ENCODE measurements around the gene MEIKIN.
"Not testable (repeated sequence)": the region's sequence is repeated elsewhere in the genome, so short reads cannot be mapped to it uniquely, and the experiment has no call there.

MEIKIN gene

GRCh38 chr5:131796793-131797693 lies 148.4 kb downstream of the MEIKIN start, which contains the start of gene FNIP1:
TSS of gene FNIP1 (minus strand) at chr5:131797017. CDS start at chr5:131796921, 96 bp downstream.
- peak; percentile 99 for DNase-seq

DNA sequence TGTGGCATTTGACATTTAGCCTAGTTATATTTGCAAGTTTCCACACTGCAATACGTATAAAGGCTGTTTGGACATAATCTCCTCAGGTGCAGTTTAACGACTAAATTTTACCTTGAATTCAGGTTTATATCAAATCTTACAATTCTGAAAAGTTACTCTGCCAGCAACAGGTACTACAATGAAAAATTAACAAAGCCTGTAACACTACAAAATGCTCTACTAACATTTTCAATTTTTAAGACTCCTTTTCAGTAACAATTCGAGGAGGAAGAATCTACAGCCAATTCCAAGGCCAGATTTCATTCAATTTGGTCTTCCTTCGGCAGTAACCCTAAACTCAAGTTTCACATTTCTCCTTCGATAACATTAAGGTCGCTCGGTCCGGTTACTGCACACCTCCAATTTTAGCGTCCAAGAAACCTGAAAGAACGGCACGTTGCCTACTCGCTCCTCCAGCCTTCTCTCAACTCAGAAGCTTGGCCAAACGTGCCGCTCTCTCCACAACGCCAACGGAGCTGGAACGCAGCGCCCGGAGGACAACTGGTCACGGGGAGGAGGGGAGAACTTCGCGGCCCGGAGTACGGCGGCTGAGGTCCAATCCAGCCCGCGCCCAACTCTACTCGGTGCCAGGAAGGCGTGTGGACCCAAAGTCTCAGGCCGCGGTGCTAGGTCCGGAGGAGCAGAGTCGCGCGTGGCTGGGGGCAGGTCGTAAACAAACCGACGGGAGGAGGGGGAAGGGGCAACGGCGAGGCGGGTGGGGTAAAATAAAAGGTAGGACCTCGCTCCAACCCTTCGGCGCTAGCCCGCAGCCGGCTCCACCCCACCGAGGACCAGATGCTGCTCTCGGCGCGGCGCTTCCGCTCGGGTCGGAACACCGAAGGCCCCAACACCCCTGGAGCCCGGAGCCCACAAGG lies 149.3 kb downstream of the MEIKIN start:
- peak; percentile 57 for DNase-seq

- DNase-seq, result no peak
These were observed 150.2 kb downstream of the MEIKIN start for GRCh38 chr5:131795228-131795627.

DNA sequence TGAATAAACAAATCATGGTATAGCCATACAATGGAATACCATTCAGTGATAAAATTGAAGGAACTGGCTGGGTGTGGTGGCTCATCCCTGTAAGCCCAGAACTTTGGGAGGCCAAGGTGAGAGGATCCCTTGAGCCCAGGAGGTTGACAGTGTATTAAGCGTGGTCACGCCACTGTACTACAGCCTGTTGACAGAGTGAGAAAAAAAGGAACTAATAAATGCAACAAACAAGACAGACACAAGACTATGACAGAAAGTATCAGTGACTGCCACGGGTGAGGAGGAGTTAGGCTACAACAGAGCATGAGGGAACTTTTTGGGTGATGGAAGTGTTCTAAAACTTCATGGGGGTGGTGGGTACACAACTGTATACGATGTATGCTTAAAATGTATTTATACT lies 150.9 kb downstream of the MEIKIN start:
- DNase-seq, result no peak

GRCh38 chr5:131792896-131793295 lies 152.6 kb downstream of the MEIKIN start:
- no peak for DNase-seq

- no peak for DNase-seq
These were observed 153.6 kb downstream of the MEIKIN start for GRCh38 chr5:131791866-131792265.

GRCh38 chr5:131790550-131790949 lies 154.9 kb downstream of the MEIKIN start:
- no peak for DNase-seq

DNA sequence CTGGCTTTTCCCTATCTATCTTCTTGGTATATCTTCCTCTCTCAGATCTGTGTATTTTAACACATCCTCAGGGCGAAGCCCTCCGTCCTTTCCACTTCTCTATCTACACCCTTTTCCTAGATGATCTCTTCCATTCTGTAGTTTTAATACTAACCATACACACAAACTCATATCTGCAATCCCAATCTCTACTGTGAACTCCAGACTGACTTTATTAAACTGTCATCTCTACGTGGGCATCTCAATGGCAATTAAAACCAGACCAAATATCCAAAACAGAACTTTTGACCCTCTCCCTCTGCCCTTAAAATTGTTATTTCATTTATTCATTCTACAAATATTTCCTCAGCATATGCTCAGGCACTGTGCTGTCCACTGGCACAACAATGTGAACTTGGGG lies 155.7 kb downstream of the MEIKIN start:
- no peak for DNase-seq

- DNase-seq, result no peak
These were observed 157.7 kb downstream of the MEIKIN start for GRCh38 chr5:131787736-131788135.

GRCh38 chr5:131786900-131787692 lies 158.4 kb downstream of the MEIKIN start:
- DNase-seq, result no peak

GRCh38 chr5:131786036-131786435 lies 159.4 kb downstream of the MEIKIN start:
- DNase-seq, result no peak

DNA sequence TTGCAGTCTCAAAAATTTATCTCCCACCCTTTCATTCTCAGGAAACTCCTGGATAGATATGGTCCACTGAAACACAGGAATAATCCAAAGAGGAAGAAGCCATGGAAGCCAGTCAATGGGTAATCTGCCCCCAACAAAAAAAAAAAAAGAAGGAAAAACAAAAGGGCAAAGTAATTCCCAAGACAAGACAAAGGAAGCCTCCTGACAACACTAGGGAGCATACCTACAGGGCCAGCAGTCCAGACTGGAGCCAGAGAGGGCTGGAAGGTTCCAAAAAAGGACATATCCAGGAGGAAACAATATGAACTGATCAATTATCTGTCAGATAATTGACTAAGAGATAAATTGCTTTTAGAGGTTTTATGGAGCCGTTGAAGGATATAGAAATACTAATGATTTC lies 161.6 kb downstream of the MEIKIN start:
- no peak for DNase-seq

DNA sequence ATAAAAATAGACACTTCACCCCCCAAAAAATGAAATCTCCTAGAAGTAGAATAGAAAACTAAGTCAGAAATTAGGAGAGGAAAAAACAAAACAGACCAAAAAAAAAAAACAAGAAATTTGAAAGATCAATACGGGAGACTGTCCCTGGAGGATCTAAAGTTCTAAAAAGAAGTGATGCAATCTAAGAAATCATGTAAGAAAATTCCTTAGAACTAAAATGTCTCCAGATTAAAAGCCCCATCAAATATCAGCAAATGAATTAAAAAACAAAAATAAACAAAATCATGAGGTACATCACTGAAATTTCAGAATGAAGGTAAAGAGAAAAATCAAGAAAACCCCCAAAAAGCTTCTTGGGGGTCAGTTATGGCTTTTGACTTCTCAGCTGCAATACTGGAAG lies 162.1 kb downstream of the MEIKIN start:
- no peak for DNase-seq

- DNase-seq, result no peak
These were observed 162.7 kb downstream of the MEIKIN start for GRCh38 chr5:131782717-131783116.

GRCh38 chr5:131778141-131778540 lies 167.3 kb downstream of the MEIKIN start:
- not testable (repeated sequence) for DNase-seq

DNA sequence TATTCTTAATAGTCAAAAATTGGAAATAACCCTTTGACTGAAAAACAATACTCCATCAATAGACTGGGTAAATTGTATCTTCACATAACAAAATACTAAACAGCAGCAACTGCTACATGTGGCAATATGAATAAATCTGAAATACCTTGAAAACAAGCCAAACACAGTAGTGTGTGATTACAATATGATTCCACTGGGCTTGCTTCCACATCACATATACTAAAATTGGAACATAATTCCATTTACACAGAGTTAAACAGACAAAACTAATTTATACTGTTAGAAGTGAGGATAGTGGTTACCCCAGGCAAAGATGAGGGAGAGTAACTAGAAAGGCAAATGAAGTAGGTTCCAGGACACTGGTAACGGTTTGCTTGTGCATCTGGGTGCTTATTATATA lies 169.0 kb downstream of the MEIKIN start:
- DNase-seq, result no peak

- no peak for DNase-seq
These were observed 170.7 kb downstream of the MEIKIN start for GRCh38 chr5:131774652-131775367.

DNA sequence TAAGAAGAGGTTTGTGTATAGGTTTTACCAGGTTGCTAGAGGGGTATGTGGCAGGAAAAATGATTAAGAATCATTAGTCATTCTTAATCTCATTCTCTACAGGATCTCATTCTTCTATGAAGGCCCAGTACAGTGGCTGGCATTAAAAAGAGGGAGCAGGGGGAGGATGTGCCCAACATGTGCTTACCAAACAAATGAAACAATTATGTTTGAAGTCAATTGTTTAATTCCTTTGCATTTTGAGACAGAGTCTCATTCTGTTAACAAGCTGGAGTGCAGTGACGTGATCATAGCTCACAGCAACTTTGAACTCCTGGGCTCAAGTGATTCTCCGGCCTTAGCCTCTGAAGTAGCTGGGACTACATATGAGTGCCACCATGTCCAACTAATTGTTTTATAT lies 171.7 kb downstream of the MEIKIN start:
- DNase-seq, result no peak

- DNase-seq, result no peak
These were observed 173.8 kb downstream of the MEIKIN start for GRCh38 chr5:131771692-131772091.

- no peak for DNase-seq
These were observed 175.5 kb downstream of the MEIKIN start for GRCh38 chr5:131769961-131770360.

DNA sequence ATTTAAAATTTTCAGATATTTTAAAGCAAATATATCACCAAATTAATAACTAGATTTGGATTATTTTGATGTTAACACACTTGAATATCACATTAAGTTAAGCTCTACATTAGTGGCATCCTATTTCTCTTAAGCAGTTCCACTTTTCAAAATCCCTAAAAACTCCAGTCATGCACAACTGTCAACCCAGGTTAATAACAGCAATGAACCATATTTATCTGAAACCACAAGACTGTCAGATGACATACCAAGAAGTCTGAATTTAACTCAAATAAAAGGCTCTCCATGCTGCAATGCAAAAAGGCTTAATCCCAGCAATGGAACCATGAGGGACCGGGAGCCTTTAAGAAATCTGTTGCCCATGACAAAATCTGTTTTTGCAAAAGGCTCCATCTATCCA lies 176.1 kb downstream of the MEIKIN start:
- no peak for DNase-seq

GRCh38 chr5:131767891-131768290 lies 177.6 kb downstream of the MEIKIN start:
- no peak for DNase-seq

Measured in stimulated activated CD8-positive, alpha-beta memory T cell treated with anti-CD3 and anti-CD28 coated beads, Interleukin-4, amount 100 ng/mL, for 48 hours (primary cell).